ENCODE data around the gene PHF10. TPM values are rescaled to one million over a fixed set of nuclear protein-coding genes. Genes with fewer than 3 reads are reported as not detected.

The PHF10 gene
- total RNA-seq, 3 donors from 2014 or later, result 27.9 to 79.1 (median 29.8) TPM

DNA sequence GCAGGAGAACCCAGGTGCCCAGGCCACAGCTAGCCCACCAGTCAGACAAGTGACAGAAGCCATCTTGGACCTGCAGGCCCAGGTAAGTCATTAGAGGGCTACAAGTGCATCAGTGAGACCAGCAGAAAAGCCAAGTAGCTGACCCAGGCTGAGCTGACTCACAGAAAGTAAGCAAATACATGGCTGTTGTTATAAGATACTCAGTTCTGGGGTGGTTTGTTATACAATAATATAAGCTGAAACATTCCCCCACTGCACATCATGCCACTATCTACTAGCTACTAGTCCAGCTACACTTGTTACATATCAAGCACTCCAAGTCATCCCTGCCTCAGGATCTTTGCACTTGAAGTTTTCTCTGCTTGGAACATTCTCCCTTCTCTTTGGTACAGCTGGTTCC is 17.0 kb upstream of the PHF10 start:
- intact Hi-C loops (cut with DNase I, micrococcal nuclease), result no loop called here
- Histone ChIP-seq H3K4me1 (ENCODE audit: low read depth) (no peaks in the 10 kb centered on the region), H3K4me3 (no peak overlapping the region), H3K9me3 (no peaks in the 10 kb centered on the region), H3K36me3 (ENCODE audit: low read depth) (no peaks in the 10 kb centered on the region)
- no peak for ATAC-seq
- DNase-seq, result no peak
- TF ChIP-seq, protein P1, sequence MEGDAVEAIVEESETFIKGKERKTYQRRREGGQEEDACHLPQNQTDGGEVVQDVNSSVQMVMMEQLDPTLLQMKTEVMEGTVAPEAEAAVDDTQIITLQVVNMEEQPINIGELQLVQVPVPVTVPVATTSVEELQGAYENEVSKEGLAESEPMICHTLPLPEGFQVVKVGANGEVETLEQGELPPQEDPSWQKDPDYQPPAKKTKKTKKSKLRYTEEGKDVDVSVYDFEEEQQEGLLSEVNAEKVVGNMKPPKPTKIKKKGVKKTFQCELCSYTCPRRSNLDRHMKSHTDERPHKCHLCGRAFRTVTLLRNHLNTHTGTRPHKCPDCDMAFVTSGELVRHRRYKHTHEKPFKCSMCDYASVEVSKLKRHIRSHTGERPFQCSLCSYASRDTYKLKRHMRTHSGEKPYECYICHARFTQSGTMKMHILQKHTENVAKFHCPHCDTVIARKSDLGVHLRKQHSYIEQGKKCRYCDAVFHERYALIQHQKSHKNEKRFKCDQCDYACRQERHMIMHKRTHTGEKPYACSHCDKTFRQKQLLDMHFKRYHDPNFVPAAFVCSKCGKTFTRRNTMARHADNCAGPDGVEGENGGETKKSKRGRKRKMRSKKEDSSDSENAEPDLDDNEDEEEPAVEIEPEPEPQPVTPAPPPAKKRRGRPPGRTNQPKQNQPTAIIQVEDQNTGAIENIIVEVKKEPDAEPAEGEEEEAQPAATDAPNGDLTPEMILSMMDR (IDR thresholded peaks at IDR 0.05), result no peak

DNA sequence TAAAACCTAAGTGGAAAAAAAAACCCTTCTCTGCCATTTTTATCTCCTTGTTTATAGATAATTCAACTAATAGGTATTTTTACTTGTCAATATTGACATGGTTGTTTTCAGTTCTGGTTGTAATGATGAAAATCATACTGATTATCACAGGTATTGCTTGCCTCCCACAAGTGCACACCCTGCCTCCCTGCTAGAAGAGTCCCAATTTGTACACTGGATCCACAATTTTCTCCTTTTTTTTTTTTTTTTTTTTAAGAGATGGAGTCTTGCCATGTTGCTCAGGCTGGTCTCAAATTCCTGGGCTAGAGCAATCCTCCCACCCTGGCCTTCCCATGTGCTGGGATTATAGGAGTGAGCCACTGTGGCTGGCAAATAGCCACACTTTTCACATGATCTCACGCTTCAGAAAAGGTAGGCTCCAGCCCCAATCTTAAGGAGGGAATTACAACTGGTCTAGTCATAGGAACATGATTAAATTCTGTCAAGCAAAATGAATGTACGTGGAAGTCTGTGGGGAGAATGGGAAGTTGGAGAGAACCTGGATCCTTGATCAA is 14.8 kb upstream of the PHF10 start:
- H3K4me3 ChIP-seq, result no peak overlapping the region
- no peaks in the 10 kb centered on the region for H3K4me1 ChIP-seq (ENCODE audit: low read depth)
- H3K9me3 ChIP-seq, result no peaks in the 10 kb centered on the region
- intact Hi-C loops (cut with DNase I, micrococcal nuclease), result no loop called here
- TF ChIP-seq, protein P1 (IDR thresholded peaks at IDR 0.05), result no peak
- DNase-seq (no peak), ATAC-seq (no peak)
- H3K36me3 ChIP-seq (ENCODE audit: low read depth), result no peaks in the 10 kb centered on the region

DNA sequence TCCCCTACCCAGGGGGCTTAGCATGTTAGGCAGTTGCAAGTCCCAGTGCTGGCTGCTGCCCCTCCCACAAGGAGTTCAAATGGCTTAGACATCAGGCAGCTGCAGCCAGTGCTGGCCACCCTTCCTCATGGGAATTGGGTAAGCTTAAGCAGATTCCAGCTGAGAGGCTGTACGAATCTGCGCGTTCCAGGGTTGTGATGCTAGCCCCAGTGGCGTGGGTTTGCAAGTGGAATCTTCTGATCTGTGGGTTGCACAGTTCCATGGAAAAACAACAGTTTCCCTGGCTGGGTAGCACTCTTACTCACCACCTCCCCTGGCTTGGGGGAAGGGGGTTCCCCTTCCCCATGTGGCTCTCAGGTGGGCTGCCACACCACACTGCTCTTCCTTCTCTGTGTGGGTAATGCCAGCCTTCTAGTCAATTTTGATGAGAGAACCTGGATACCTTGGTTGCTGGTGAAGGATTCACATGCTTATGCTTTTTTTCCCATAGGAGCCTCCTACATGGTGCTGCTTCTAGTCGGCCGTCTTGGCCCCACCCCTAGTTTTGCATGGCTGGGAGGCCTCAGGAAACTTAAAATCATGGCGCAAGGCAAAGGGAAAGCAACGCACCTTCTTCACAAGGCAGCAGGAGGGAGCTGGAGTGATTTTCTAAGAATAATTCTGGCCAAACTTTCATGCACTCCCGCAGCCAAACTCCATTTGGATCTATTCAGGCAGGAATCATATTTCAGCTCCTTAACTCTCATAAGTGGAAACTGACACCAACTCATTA is 14.1 kb upstream of the PHF10 start:
- no peaks in the 10 kb centered on the region for H3K9me3 ChIP-seq
- H3K4me1 ChIP-seq (ENCODE audit: low read depth), result no peaks in the 10 kb centered on the region
- no peaks in the 10 kb centered on the region for H3K36me3 ChIP-seq (ENCODE audit: low read depth)
- intact Hi-C loops (cut with DNase I, micrococcal nuclease), result no loop called here
- ATAC-seq, result no peak
- TF ChIP-seq, protein P1 (IDR thresholded peaks at IDR 0.05), result no peak
- DNase-seq, result no peak
- H3K4me3 ChIP-seq, result no peak overlapping the region

DNA sequence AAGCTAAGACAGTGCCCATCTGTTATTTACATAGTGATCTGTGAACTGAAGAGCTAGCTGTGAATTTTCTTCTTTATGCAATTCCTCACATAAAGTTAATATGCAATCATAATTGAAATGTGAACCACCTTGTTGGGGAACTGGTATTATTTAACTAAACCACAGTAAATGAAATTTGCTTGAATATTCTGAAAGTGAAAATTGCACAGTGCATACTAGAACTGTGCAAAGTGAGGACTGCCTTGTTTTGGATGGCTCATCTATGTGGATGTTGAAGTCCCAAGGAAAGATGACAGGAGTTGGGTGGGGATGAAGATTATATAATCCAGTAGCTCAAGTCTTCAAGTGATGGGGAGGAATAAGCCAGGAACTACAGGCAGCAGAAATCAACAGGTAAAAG is 5.7 kb upstream of the PHF10 start:
- Histone ChIP-seq H3K4me1 (ENCODE audit: low read depth) (no peaks in the 10 kb centered on the region), H3K9me3 (no peaks in the 10 kb centered on the region), H3K4me3 (no peak overlapping the region), H3K36me3 (ENCODE audit: low read depth) (no peaks in the 10 kb centered on the region)
- DNase-seq (no peak), ATAC-seq (no peak)
- TF ChIP-seq, protein P1 (IDR thresholded peaks at IDR 0.05), result no peak
- intact Hi-C loops (cut with DNase I, micrococcal nuclease), result no loop called here

DNA sequence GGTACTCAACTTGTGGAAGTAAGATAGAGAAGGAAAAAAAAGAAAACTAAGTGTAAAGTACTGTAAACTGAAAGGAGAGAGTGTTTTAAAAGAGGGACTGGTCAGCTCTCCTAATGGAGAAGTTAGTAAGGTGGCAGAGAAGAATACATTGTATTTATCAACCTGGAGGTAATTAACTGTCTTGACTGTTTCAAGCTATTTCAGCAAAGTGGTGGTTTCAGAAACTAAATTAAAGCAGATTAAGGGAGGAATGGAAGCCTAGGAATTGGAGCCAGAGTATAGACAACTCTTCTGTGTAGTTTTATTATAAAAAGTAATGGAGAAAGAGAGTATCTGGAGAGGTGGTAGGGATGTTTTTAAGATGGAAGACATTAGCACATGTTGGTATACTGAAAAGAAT is 2.7 kb upstream of the PHF10 start:
- no peak for DNase-seq
- ATAC-seq, result no peak
- H3K9me3 ChIP-seq, result no peaks in the 10 kb centered on the region
- H3K4me3 ChIP-seq, result no peak overlapping the region
- intact Hi-C loops (cut with DNase I, micrococcal nuclease), result no loop called here
- no peaks in the 10 kb centered on the region for H3K36me3 ChIP-seq (ENCODE audit: low read depth)
- H3K4me1 ChIP-seq (ENCODE audit: low read depth), result peaks cover 7% of the 10 kb centered on the region
- TF ChIP-seq, protein P1 (IDR thresholded peaks at IDR 0.05), result no peak
